IPS DF 19.7 (cell line): ENCODE results near the gene UNK.
"Not testable (repeated sequence)": the region's sequence is repeated elsewhere in the genome, so short reads cannot be mapped to it uniquely, and the experiment has no call there.

ENCODE experiments used
- DNase-seq: peaks from one replicate; pipeline ENCODE4 v3.0.0-alpha.2; 2013; ENCODE audit warnings: low read depth, low spot score

UNK gene

DNA sequence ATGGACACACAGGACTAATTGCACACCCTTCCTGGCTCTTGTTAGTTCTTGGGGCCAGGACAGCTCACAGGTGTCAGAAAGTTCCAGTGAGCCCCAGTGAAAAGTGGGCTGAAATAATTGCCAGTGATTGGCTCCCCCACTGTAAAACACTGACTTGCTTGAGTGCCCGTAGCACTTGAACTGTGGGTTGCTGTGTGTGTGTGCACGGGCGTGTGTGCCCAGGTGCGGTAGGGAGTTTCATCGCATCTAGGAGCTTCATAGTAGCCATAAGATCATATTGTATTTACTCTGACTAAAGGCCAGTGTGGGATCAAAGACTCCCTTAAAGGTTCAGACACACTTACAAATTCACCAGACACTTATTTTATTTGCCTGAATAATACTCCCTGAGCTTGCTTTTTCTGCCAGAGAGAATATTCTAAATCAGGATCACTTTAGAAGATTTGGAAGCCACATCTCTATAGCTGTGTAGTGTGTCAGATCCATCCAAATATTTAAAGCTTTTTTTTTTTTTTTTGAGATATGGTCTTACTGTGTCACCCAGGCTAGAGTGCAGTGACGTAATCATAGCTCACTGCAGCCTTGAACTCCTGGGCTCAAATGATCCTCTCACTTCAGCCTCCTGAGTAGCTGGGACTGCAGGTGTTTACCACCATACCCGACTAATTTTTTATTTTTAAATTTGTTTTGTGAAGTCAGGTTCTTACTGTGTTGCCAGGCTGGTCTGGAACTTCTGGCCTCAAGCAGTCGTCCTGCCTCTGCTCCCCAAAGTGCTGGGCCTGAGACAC is 11.4 kb downstream of the UNK start:
- no peak for DNase-seq

DNA sequence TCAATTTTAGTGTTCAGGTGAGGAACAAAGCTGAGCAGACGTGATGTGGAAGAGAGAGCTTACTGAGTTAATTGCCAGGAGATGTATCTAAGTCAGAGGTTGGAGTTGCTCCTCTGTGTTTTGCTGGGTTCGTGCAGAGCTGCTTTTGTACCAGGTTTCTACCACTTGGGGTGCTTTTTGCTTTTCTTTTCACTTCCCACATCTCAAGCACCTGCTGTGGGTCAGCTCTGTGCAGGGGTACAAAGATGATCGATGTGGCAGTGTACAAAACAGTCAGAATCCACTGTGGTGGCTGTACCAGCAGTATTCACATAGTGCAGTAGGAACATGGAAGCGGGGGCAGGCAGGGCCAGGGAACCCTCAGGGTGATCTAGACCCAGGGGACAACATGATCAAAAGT is 14.8 kb downstream of the UNK start:
- no peak for DNase-seq

DNA sequence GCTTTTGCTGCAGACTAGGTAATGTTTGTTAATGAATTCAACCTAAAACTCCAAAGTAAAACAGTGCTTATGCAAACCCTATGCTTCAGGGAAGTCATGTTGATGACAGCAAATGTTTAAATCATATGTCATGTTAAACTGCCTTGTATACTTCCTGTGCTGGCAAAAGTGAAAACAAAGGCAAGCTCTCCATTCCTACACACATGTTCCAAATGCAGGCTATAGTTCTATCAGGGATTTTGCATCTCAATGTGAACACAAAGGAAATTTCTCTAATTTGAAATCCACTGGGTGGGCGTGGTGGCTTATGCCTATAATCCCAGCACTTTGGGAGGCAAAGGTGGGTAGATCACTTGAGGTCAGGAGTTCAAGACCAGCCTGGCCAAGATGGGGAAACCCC is 19.3 kb downstream of the UNK start:
- no peak for DNase-seq

DNA sequence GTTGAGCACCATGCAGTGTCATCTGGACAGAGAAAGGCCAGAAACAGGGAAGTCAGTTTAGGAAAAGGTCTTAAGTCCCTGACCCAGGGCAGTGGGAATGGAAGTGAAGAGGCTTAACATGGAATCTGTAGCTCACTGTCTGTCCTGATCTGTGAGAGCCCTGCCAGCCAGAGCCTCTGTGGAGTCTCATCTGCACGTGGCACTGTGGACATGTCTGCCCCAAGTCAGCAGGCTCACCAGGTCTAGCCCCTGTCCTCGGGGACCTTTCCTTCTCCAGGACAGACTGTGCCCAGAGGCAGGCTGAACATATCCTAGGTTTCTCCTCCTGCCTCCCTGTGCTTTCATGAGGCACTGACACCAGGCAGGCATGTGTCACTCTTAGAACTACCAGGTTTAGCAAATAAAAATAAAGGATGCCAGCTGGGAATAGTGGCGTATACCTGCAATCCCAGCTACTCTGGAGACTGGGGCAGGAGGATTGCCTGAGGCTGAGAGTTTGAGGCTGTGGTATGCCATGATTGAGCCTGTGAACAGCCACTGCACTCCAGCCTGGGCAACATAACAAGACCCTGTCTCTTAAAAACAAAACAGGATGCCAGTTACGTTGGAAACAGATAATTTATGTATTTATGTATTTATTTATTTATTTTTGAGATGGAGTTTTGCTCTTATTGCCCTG is 22.4 kb downstream of the UNK start:
- DNase-seq, result no peak

DNA sequence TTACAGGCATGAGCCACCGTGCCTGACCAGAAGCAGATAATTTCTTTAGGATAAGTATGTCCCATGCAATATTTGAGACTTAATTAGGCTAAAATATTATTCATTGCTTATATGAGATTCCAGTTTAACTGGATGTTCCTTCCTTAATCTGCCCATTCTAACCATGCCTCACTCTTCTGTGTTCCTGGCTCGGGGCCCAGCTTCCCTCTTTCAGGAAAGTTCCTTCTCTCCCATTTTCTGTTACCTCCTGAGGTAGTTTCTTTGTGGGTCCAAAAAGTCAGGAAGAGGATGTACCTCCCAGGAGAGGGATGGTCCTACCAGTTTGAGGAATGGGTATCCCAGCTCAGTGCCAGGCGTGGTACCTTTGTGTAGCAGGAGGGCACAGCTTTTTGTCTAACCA is 23.3 kb downstream of the UNK start:
- no peak for DNase-seq

DNA sequence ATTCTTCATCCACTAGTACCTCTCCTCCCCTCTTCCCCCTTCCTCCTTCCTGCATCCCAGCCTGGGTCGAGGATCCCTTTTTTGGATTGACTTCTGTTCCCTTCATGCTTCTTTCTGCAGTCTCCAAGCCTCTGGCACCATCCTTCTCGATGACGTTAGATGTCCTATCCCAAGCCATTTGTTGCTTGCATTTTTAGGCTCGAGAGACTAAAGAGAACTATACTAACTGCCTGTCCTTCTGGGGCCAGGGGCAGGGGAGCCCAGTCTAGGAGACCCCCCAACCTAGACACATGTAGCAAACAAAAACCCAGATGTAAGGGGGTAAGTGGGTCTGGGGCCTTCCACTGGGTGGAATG is 23.9 kb downstream of the UNK start:
- no peak for DNase-seq

DNA sequence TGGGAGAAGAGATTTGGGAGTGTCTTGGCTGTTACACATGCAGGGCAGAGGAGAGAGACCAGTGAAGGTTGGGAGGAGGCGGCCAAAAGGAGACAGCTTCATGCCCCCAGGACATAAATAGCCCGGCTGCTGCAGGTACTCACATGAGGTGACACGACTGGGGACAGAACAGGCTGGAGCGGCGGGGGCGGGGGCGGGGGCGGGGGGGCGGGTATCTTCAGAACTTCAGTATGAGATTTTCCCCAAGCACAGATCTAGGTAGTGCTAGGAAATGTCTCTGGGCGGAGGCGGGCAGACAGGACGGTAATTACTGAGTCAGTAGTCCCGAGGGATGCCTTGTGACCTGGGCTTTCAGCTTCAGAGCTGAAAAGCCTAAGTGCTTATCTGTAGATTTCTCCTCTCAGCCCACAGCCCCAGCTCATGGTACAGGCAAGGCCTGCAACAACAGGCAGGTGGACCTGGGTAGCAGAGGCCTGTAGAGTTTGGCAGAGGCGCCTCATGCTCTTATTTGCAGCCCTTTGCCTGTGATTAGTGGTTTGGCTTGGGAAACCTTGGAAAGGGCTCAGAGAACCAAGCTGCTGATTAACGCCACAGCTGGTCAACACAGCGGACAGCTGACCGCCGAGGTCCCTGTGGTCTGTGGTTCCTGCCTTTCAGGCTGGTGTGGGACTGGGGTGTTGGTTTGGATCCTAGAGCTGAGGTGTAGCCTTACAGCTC is 24.5 kb downstream of the UNK start:
- DNase-seq, result no peak

DNA sequence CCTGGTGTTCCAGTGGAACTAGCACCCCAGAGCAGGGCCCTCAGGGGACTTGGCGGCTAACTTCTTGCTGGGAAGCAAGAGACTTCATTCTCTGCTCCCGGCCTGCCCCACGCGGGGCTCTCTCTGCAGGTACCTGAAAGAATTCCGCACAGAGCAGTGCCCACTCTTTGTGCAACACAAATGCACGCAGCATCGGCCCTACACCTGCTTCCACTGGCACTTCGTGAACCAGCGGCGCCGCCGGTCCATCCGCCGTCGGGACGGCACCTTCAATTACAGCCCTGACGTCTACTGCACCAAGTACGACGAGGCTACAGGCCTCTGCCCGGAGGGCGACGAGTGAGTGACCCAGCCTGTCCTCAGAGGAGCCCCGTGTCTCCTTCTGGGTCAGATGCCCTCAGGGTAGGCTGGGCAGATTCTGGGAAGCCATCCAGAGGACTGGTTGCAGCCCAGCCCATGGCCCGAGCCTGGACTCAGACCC is 25.1 kb downstream of the UNK start:
- DNase-seq, result no peak

DNA sequence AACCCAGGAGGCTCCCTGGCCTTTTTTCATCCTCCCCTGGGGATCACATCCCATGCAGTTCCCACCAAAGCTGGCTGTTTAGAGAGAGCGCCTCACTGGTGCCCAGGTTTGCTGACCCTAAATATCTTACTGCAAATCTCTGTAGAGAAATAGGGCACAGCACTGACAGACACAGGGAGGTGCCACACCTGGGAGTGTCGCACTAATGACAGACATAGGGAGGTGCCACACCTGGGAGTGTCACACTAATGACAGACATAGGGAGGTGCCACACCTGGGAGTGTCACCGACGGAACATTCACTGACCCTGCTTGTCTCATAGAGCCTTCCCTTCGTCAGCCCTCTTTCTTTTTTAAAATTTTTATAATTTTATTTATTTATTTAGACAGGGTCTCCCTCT is 25.6 kb downstream of the UNK start:
- no peak for DNase-seq

DNA sequence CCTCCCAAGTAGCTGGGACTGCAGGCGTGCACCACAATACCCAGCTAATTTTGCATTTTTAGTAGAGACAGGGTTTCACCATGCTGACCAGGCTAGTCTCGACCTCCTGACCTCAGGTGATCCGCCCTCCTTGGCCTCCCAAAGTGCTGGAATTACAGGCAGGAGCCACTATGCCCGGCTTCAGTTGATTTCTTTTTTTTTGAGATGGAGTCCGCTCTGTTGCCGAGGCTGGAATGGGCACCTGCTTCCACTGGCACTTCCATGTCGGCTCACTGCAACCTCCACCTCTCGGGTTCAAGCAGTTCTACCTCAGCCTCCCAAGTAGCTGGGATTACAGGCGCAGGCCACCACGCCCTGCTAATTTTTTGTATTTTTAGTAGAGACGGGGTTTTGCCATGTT is 26.1 kb downstream of the UNK start:
- not testable (repeated sequence) for DNase-seq

DNA sequence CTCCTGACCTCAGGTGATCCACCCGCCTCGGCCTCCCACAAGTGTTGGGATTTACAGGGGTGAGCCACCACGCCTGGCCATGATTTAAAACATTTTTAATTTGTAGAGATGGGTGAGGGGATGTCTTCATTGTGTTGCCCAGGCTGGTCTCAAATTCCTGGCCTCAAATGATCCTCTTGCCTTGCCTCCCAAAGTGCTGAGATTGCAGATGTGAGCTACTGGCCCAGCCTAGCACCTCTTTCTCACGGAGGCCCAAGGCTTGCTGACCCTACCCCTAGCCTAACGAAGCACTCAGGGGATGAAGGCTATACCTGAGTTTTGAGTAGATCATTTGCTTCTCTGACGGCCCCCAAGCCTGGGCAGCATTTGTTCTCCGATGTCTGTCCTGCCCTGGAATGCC is 26.6 kb downstream of the UNK start:
- no peak for DNase-seq

DNA sequence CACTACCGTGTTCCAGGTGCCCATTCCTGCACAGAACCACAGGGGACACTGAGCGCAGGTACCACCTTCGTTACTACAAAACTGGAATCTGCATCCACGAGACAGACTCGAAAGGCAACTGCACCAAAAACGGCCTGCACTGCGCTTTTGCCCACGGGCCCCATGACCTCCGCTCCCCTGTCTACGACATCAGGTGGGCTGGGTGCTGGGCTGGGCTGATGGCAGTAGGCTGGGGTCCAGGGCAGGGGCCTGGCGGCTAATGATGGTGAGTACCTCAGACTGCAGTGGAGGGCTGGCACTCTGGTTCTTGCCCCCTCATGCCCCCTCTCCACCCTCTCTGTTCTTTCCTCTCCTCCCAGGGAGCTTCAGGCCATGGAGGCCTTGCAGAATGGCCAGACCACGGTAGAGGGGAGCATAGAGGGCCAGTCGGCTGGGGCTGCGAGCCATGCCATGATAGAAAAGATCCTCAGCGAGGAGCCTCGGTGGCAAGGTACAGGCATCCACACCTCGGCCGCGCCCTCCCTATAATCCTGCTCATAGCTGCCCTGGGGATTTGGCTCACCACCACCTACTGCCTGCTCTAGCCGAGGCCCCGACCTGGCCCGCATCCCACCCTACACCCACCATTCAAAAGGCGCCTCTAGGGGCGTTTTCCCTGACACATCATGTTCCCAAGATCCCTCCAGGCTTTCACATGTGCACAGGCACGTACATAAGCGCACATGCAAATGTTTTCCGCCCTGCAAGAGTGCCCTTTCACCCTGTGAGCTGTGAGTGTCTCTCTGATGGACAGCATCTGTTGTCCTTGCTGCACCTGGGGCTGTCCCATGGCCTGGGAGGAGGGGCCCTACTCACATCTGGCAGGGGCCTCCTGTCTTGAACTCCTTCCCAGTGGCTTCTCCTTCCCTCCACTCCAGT is 27.7 kb downstream of the UNK start:
- no peak for DNase-seq

DNA sequence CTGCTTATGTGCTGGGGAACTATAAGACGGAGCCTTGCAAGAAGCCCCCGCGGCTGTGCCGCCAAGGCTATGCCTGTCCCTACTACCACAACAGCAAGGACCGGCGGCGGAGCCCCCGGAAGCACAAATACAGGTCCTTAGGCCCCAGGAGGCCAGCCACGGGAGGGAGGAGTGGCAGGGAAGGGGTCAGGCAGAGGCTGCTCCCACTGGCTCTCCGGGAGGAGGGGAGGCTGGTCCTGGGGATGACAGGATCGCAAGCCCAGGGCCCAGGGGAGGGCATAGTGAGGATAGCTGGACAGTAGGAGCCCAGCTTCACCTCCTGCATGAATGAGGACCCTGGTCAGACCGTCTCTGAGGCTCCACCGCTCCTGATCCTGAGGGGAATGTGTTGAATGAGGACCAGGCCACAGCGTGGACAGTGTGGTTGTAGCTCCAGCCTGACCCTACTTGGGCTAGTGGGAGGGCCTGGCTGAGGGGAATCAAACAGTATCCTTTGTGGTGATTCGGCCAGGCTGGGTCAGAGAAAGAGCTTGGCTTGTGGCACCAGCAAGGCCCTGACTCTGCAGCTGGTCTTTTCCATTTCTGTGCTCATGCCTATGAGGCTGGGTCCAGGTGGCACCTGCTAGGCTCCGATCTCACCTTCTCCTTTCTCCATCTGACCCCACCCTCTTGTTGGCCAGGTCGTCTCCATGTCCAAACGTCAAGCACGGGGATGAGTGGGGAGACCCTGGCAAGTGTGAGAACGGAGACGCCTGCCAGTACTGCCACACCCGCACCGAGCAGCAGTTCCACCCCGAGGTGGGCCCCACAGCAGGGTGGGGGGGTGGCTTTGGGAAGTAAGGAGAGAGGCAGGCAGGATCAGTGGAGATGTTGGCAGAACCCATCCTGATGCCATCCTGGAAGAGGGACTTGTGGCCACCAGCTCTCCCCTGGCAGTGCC is 28.7 kb downstream of the UNK start:
- no peak for DNase-seq

DNA sequence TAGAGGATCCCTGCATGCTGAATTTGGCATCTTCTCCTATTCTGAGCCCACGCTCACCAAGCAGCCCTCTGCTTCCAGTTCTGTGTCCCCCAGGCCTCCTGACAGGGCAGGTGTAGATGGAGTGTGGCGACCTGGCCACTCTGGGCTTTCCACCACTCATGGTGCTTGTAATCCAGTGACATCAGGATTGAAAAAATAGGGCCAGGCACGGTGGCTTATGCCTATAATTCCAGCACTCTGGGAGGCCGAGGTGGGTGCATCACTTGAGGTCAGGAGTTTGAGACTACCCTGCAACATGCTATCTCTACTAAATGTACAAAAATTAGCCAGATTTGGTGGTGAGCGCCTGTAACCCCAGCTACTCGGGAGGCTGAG is 29.4 kb downstream of the UNK start:
- no peak for DNase-seq

DNA sequence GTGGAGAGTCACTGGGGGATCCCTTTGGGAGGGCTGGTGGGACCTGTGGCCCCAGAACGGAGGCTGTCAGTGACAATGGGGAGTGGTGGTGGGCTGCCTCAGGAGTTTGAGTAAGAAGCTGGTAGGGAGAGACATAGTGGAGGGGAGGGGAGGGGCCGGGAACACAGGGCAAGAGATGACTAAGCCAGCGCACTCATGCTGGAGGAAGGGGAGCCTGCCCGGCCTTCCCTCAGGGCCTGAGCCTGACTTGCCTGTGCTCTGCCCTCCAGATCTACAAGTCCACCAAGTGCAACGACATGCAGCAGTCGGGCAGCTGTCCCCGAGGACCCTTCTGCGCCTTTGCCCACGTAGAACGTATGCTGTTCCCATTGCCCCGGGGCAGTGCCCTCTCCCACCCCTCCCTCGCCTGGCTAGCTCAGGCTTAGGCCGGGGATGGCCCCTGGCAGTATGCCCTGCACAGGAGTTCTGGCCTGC is 30.3 kb downstream of the UNK start:
- DNase-seq, result no peak

DNA sequence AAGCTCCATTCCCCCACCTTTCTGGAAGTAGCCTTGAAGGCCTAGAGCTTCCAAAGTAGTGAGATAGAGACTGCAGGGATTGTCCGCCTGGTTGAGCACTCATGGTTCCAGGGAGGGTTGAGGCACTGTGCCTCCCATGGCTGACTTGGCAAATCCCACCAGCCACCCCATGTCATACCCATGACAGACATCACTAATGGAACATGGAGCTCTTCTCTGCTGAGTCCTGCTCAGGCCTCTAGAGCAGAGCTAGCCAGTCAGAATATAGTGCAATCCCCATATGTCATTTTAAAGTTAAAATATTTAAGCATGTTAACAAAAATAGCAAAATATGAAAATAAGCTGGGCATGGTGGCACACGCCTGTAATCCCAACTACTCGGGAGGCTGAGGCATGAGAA is 30.8 kb downstream of the UNK start:
- no peak for DNase-seq

DNA sequence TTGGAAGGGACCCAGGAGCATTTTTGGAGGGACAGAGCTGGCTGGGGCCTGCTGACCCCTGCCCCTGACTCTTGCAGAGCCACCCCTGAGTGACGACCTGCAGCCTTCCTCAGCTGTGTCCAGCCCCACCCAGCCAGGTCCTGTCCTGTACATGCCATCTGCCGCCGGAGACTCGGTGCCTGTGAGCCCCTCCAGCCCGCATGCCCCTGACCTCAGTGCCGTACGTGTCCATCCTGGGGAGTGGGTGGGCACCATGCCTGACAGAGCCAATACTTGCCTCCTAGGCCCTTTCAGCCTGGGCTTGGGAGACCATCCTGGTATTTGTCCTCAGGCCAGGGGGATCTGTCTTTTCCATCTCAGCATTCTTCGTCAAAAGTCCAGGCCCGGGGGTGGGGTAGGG is 32.1 kb downstream of the UNK start:
- DNase-seq, result no peak

DNA sequence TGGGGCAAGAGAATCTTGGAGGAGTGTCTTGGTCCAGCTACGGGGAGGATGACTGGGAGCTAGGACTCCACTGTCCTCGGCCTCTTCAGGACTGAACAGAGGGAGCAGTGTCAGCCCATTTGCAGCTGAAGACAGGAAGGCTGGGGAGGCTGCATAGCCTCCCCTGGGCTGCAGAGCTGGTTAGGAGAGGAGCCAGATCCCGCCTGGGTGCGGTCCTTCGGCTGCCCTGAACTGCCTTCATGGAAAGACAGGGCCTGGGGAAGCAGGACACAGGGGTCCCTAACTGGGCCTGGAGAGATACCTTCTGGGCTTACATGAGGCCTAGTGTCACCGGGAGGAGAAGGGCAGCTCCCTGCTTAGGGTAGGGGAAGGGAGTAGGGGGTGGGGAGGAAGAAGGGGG is 33.0 kb downstream of the UNK start:
- DNase-seq, result no peak

DNA sequence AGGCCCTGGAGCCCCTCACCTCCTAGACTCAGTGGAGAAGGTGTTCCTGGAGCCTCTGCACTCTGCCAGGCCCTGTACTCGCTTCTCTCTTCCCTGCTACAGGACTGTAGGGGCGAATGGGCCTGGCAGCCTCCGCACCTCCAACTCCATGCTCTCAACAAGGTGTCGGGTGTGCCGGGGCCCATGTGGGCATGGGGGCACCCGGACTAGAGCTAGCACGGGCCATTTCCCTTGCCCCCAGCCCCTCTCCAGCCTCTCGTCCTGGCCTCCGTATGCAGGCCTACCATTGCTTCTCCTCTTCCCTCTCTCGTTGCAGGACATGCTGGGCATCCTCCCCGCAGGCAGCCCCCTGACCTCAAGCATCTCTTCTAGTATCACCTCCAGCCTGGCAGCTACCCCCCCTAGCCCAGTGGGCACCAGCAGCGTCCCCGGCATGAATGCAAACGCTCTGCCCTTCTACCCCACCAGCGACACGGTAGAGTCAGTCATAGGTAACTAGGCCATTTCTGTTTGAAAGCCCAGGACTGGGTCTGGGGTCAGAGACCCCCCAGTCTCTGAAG is 33.8 kb downstream of the UNK start:
- DNase-seq, result no peak

DNA sequence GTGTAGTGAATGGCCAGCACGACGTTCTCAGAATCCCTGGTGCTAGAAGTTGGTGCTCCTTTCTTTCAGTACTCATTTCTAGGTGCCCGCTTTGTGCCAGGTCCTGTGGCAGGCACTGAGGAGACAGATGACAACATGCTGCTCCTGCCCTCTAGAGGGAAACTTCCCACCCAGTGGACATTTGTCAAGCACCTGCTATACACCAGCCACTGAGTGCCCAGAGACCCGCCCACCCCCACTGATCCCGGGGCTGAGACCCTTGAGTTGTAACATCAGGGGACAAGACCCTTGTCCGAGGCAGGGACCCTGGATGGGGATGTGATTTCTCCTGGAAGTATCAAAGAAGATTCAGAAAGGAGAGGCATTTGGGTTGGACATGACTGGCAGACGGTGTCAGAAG is 34.5 kb downstream of the UNK start:
- no peak for DNase-seq
